ENCODE data around the gene TSPAN9. TPM values are rescaled to one million over a fixed set of nuclear protein-coding genes. Genes with fewer than 3 reads are reported as not detected.

Gene TSPAN9
- total RNA-seq, 2 donors from 2014 or later = 41.9 to 50.0 TPM

DNA sequence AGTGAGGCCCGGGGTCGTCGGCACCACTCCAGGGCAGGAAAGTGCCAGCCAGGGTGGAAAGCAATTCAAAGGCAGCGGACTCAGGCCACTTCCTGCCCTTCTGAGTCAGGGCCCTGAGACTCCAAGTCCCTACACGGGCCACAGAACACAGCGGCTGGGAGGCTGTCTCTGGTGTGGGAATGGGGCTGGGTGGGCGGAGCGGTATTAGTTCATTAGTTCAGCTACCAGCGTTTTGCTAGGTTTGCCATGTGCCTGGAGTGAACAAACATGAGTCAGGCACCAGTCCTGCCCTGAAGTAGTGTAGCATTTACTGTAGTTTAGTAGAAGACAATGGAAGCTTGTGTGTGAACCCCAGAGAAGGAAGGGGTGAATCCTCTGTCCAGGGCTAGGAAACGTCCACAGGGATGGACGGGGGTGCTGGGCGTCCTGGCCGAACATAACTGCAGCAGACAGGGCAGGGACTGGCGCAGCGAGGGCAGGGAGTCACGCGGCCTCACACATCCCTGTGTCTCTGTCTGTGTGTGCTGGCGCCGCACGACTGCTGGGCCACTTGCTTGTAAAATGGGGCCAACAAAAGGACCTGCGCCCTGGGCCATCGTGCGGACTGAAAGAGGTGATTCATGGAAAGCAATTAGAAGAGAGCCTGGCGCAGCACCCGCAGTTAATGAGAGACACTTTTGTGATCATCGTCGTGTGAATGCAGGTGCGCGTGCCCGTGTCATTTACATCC lies 227.4 kb downstream of the TSPAN9 start:
- TF ChIP-seq POLR2AphosphoS5 (IDR thresholded peaks at IDR 0.05) (no peak), CTCF (IDR thresholded peaks at IDR 0.05) (no peak), POLR2A (IDR thresholded peaks at IDR 0.05) (no peak)
- H3K4me3 ChIP-seq = no peak overlapping the region
- H3K27me3 ChIP-seq (replicated peaks; ENCODE audit: insufficient read depth) = no peaks in the 10 kb centered on the region
- H3K9me3 ChIP-seq = no peaks in the 10 kb centered on the region
- 73% methylated on average over 29 of the region's 30 CpGs for WGBS
- intact Hi-C loops (cut with DNase I) = loop anchor here (5.0 kb wide), 1 partner anchor 498 kb away; no protein-coding TSS in a partner anchor
- no peak for DNase-seq (ENCODE audit: low spot score)
- H3K27ac ChIP-seq = no peak overlapping the region
- H3K4me1 ChIP-seq (replicated peaks) = no peaks in the 10 kb centered on the region
- no peaks in the 10 kb centered on the region for H3K36me3 ChIP-seq

- TF ChIP-seq CTCF (IDR thresholded peaks at IDR 0.05) = no peak
- TF ChIP-seq POLR2AphosphoS5 (IDR thresholded peaks at IDR 0.05) = no peak
- no peak for TF ChIP-seq POLR2A (IDR thresholded peaks at IDR 0.05)
- WGBS = 97% methylated on average over 12 of the region's 12 CpGs
- H3K4me1 ChIP-seq (replicated peaks) = no peaks in the 10 kb centered on the region
Observed at GRCh38 chr12:3305464-3305863, 228.3 kb downstream of the TSPAN9 start.

DNA sequence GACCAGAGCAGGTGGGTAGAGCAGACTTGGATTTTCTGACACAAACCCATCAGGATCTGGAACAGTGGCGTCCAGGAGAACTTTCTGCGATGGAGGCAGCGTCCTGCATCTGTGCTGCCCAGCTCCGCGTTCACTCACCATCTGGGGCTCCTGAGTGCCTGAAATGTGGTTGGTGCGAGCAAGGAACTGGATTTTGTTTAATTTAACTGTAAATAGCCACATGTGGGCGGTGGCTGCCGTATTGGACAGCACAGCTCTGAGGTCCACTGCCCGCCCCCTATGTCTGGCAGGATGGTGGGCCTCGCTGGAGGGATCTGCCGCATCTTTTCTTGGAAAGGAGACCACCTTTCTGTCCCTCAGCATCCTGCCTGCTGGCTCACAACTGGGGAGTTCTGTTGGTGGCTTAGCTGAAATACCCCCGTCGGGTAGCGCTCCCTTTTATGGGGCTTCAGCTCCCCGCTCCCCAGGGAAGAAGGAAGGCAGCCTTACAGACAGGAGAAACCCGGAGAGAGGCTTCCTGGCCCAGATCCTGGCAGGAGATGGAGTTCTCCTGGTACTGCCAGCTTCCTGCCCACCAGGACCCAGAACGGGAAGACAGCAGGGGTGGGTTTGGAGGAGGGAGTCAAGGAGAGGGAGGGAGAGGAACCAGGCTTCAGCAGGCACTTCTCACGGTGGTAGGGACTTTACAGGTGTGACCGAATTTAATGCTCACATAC lies 228.9 kb downstream of the TSPAN9 start:
- Histone ChIP-seq H3K4me3 (no peak overlapping the region), H3K9me3 (no peaks in the 10 kb centered on the region), H3K36me3 (no peaks in the 10 kb centered on the region), H3K27ac (no peak overlapping the region), H3K4me1 (replicated peaks) (no peaks in the 10 kb centered on the region), H3K27me3 (replicated peaks; ENCODE audit: insufficient read depth) (no peaks in the 10 kb centered on the region)
- intact Hi-C loops (cut with DNase I) = no loop called here
- WGBS = 90% methylated on average over 19 of the region's 19 CpGs
- no peak for DNase-seq (ENCODE audit: low spot score)
- no peak for TF ChIP-seq CTCF (IDR thresholded peaks at IDR 0.05)
- no peak for TF ChIP-seq POLR2A (IDR thresholded peaks at IDR 0.05)
- TF ChIP-seq POLR2AphosphoS5 (IDR thresholded peaks at IDR 0.05) = no peak

More at GRCh38 chr12:3305464-3305863, 228.3 kb downstream of the TSPAN9 start:
- Histone ChIP-seq H3K36me3 (no peaks in the 10 kb centered on the region), H3K27me3 (replicated peaks; ENCODE audit: insufficient read depth) (no peaks in the 10 kb centered on the region), H3K27ac (no peak overlapping the region), H3K4me3 (no peak overlapping the region), H3K9me3 (no peaks in the 10 kb centered on the region)
- intact Hi-C loops (cut with DNase I) = no loop called here
- DNase-seq (ENCODE audit: low spot score) = no peak

- Histone ChIP-seq H3K4me1 (replicated peaks) (no peaks in the 10 kb centered on the region), H3K36me3 (no peaks in the 10 kb centered on the region), H3K27ac (no peak overlapping the region), H3K9me3 (no peaks in the 10 kb centered on the region), H3K27me3 (replicated peaks; ENCODE audit: insufficient read depth) (no peaks in the 10 kb centered on the region), H3K4me3 (no peak overlapping the region)
- TF ChIP-seq POLR2A (IDR thresholded peaks at IDR 0.05) (no peak), POLR2AphosphoS5 (IDR thresholded peaks at IDR 0.05) (no peak), CTCF (IDR thresholded peaks at IDR 0.05) (no peak)
- intact Hi-C loops (cut with DNase I) = no loop called here
- WGBS = 58% methylated on average over 8 of the region's 8 CpGs
- DNase-seq (ENCODE audit: low spot score) = no peak
Observed at GRCh38 chr12:3307389-3307788, 230.2 kb downstream of the TSPAN9 start.
